Vagina (tissue), 2 donors: ENCODE measurements around the gene P4HTM. TPM values are rescaled to one million over a fixed set of nuclear protein-coding genes. Genes with fewer than 3 reads are reported as not detected.

Experiments
- DNase-seq, 2 donors: peaks; one replicate each; pipeline ENCODE4 v3.0.0-alpha.2; 2017; ENCODE audit errors: extremely low spot score in 2 of 2
- H3K27ac ChIP-seq: fragments of 200-600 bp; sonication (generic); one replicate; pipeline ENCODE4 v1.5.1; 2019
- H3K27me3 ChIP-seq: fragments of 200-600 bp; sonication (generic); one replicate; pipeline ENCODE4 v1.5.1; 2019
- H3K36me3 ChIP-seq, 2 donors: fragments of 200-600 bp; sonication (generic); one replicate each; pipeline ENCODE4 v1.5.1; 2017 to 2019
- H3K4me1 ChIP-seq: fragments of 200-600 bp; sonication (generic); one replicate; pipeline ENCODE4 v1.5.1; 2019
- H3K4me3 ChIP-seq, 2 donors: fragments of 200-600 bp; sonication (generic); 1 replicate in 1 of 2; 2 replicates in 1 of 2; pipeline ENCODE4 v1.5.1; 2016 to 2019
- H3K9me3 ChIP-seq: fragments of 200-600 bp; sonication (generic); one replicate; pipeline ENCODE4 v1.5.1; 2019
- POLR2A ChIP-seq, 2 donors: fragments of 450-650 bp; IDR thresholded peaks; one replicate each; pipeline ENCODE4 v1.6.1; 2017; ENCODE audit warnings: antibody characterized with exemption in 2 of 2, mild to moderate bottlenecking in 2 of 2, moderate library complexity in 2 of 2
- POLR2AphosphoS5 ChIP-seq, 2 donors: sonication (generic); formaldehyde crosslinking; IDR thresholded peaks; one replicate each; pipeline ENCODE4 v1.9.0; 2017; ENCODE audit warnings: antibody characterized with exemption in 2 of 2, mild to moderate bottlenecking in 2 of 2, low read depth in 1 of 2; ENCODE audit not compliant: insufficient read depth in 1 of 2
- intact Hi-C: fragments of 100-400 bp; cut with DNase I; formaldehyde crosslinking; loops from one replicate; pipeline ENCODE4 v1.15.1; 2023
- total RNA-seq: library from RNA; depleted of rRNA; stranded (reverse); fragments of >200 nt; gene quantifications from one replicate; pipeline ENCODE4 v1.2.3, GENCODE V29; 2016
- TF ChIP-seq, protein P1 (sequence below), 3 experiments: fragments of 450-650 bp in 2 of 3; fragments of 200-600 bp in 1 of 3; sonication (generic) in 1 of 3; IDR thresholded peaks; one replicate each; pipeline ENCODE4 v1.5.1; 2017 to 2019; ENCODE audit warnings: antibody characterized with exemption in 3 of 3, mild to moderate bottlenecking in 2 of 3, moderate library complexity in 2 of 3

P4HTM gene
- total RNA-seq, 1 donor from 2014 or later: 43.5 TPM

DNA sequence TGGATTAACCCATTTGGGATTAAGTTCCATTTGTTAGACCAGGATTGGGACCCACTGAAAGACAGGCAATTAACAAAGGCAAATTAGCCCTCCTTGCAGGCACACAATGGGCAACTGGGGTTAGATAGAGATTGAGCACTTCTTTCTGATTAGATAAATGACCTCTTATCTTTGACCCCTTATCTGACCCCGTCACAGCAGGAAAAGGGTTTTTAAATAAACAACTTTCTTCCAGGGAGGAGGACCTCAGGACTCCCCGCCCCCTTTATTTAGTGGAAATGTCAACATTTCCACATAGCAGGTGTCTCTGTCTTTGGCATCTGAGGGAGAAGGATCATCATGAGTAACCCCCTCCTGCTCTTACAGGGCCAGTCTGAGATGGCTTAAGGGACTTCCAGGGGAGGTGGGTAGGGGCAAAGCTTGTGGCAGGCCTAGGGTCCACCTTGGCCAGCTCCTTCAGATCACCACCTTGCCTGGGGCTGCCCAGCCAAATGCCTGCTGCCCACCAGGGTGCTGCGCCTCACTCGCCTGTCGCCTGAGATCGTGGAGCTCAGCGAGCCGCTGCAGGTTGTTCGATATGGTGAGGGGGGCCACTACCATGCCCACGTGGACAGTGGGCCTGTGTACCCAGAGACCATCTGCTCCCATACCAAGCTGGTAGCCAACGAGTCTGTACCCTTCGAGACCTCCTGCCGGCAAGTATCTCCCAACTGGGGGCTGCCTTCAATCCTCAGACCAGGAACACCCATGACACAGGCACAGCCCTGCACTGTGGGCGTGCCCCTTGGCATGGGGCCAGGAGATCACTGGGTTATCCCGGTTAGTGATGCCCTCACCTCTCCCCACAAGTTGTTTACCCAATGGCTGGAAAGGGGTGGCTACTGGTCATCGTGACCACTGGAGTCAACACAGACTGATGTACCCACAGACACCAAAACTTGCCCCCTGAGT, 14.6 kb downstream of the P4HTM start:
- no peak overlapping the region for H3K27ac ChIP-seq
- peaks cover 18% of the 10 kb centered on the region for H3K4me1 ChIP-seq

DNA sequence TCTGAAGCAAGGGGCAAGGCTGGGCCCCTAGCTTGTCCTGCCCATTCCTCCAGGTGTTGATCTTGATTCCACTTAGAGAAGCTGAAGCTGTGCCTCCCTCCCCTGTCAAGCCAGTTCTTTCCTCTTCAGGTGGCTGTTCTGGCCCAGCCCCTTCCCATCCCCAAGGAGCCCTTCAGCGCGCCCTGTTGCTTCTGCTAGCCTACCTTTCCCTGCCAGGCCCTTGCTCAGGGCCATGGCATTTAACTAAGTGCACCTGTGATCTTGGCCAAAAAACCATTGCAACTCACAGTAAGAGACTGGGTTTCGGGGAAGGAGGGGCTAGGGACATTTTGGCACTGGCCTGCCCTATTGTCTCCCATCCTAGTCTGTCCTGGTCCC, 15.3 kb downstream of the P4HTM start:
- H3K27me3 ChIP-seq: no peaks in the 10 kb centered on the region
- no peaks in the 10 kb centered on the region for H3K9me3 ChIP-seq
- no peak overlapping the region for H3K27ac ChIP-seq
- no peaks in the 10 kb centered on the region for H3K36me3 ChIP-seq
- TF ChIP-seq POLR2AphosphoS5 (IDR thresholded peaks at IDR 0.05; ENCODE audit: insufficient read depth in 1 of 2, low read depth in 1 of 2) (no peak), POLR2A (IDR thresholded peaks at IDR 0.05) (no peak)
- TF ChIP-seq, protein P1, sequence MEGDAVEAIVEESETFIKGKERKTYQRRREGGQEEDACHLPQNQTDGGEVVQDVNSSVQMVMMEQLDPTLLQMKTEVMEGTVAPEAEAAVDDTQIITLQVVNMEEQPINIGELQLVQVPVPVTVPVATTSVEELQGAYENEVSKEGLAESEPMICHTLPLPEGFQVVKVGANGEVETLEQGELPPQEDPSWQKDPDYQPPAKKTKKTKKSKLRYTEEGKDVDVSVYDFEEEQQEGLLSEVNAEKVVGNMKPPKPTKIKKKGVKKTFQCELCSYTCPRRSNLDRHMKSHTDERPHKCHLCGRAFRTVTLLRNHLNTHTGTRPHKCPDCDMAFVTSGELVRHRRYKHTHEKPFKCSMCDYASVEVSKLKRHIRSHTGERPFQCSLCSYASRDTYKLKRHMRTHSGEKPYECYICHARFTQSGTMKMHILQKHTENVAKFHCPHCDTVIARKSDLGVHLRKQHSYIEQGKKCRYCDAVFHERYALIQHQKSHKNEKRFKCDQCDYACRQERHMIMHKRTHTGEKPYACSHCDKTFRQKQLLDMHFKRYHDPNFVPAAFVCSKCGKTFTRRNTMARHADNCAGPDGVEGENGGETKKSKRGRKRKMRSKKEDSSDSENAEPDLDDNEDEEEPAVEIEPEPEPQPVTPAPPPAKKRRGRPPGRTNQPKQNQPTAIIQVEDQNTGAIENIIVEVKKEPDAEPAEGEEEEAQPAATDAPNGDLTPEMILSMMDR (IDR thresholded peaks at IDR 0.05): no peak
- intact Hi-C loops: loop anchor here (5.0 kb wide), 1 partner anchor 87 kb away; the partner anchor contains the start of gene QRICH1
- no peak for DNase-seq
- no peak overlapping the region for H3K4me3 ChIP-seq
- H3K4me1 ChIP-seq: peaks cover 18% of the 10 kb centered on the region

More for the DNA sequence above, 14.6 kb downstream of the P4HTM start:
- H3K27me3 ChIP-seq: no peaks in the 10 kb centered on the region
- intact Hi-C loops: loop anchor here (5.0 kb wide), 1 partner anchor 88 kb away; the partner anchor contains the start of gene QRICH1
- TF ChIP-seq, protein P1 (IDR thresholded peaks at IDR 0.05): no peak
- no peak for TF ChIP-seq POLR2A (IDR thresholded peaks at IDR 0.05)
- H3K36me3 ChIP-seq: no peaks in the 10 kb centered on the region
- no peak for DNase-seq
- H3K4me3 ChIP-seq: no peak overlapping the region
- no peaks in the 10 kb centered on the region for H3K9me3 ChIP-seq

DNA sequence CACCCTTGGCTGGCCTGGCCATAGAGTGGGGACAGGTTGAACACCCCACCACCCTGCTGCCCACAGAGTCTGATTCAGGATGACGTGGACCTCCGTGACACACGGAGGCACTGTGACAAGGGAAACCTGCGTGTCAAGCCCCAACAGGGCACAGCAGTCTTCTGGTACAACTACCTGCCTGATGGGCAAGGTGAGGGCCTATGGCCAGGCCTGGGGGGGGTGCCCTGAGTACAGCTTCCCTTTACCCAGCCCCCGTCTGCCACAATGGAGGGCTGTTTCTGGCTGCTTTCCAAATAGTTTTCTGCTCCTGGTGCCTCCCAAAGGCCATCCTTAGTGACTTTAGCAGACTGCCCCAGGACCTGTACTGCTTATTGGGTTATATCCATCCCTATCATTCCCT, 16.0 kb downstream of the P4HTM start:
- intact Hi-C loops: loop anchor here (5.0 kb wide), 1 partner anchor 86 kb away; the partner anchor contains the start of gene QRICH1
- peaks cover 18% of the 10 kb centered on the region for H3K4me1 ChIP-seq
- H3K36me3 ChIP-seq: no peaks in the 10 kb centered on the region
- H3K27ac ChIP-seq: peak overlapping the region; percentile 99
- H3K27me3 ChIP-seq: no peaks in the 10 kb centered on the region
- H3K4me3 ChIP-seq: peak overlapping the region; percentile 57 to 77
- no peak for DNase-seq
- H3K9me3 ChIP-seq: no peaks in the 10 kb centered on the region
- TF ChIP-seq POLR2AphosphoS5 (IDR thresholded peaks at IDR 0.05; ENCODE audit: insufficient read depth in 1 of 2, low read depth in 1 of 2): no peak
- no peak for TF ChIP-seq POLR2A (IDR thresholded peaks at IDR 0.05)

DNA sequence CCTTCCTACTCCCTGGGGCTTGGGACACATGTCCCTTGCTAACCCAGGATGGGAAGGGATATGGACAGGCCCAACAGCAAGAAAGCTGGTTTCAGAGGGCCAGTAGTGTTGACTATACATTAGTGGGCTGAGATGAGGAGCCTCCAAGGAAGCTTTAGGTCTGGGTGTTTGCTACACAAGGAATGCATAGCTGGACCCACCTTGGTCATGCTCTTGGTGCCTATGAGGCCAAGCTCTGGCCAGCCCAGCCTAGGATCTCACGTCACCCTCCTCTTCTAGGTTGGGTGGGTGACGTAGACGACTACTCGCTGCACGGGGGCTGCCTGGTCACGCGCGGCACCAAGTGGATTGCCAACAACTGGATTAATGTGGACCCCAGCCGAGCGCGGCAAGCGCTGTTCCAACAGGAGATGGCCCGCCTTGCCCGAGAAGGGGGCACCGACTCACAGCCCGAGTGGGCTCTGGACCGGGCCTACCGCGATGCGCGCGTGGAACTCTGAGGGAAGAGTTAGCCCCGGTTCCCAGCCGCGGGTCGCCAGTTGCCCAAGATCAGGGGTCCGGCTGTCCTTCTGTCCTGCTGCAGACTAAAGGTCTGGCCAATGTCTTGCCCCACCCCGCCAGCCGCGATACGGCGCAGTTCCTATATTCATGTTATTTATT, 16.5 kb downstream of the P4HTM start:
- Histone ChIP-seq H3K4me3 (peak overlapping the region; percentile 57 to 77), H3K27ac (peak overlapping the region; percentile 99), H3K9me3 (no peaks in the 10 kb centered on the region), H3K36me3 (no peaks in the 10 kb centered on the region), H3K27me3 (no peaks in the 10 kb centered on the region), H3K4me1 (peaks cover 18% of the 10 kb centered on the region)
- TF ChIP-seq POLR2AphosphoS5 (IDR thresholded peaks at IDR 0.05; ENCODE audit: insufficient read depth in 1 of 2, low read depth in 1 of 2) (no peak), POLR2A (IDR thresholded peaks at IDR 0.05) (no peak)
- TF ChIP-seq, protein P1 (IDR thresholded peaks at IDR 0.05): no peak
- intact Hi-C loops: loop anchor here (5.0 kb wide), 1 partner anchor 86 kb away; the partner anchor contains the start of gene QRICH1
- DNase-seq: no peak

DNA sequence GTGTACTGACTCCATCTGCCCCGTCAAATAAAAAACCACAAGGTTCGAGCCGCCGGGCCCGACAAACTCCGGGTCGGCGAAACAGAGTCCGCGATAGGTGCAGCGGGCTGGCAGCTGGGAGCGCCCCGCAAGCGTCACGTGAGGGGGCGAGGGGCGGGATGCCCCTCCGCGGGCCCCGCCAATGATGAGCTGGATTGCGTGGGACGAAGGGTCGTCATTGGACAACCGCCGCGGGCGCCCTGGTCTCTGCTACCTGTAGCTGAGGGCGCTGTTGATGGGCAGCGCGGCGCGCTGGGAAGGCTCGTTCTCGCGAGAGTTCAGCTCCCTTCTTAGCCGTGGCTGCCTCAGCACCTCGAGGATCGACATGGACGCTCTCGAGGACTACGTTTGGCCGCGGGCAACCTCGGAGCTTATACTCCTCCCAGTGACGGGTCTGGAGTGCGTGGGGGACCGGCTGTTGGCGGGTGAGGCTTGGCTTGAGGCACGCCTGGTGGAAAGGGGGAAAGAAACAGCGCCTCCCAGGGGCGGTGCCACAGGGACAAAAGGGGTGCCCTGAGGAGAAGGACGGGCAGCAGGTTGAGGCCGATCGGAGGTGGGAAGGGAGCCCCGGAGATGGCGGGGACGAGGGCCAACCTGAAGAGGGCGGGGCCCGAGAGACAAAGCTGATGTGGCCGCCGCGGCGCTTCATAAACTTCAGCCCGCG, 17.2 kb downstream of the P4HTM start, which contains the start of gene WDR6:
Gene WDR6 (plus strand): TSS at position 324 of the 703 bp plus-strand sequence. CDS start 41 bp downstream, at position 365.
- Histone ChIP-seq H3K4me1 (peaks cover 20% of the 10 kb centered on the region), H3K27me3 (no peaks in the 10 kb centered on the region), H3K36me3 (peaks cover 0 to 3% of the 10 kb centered on the region in 2 donors), H3K27ac (peak within 1 kb of the TSS; percentile 99), H3K4me3 (peak within 1 kb of the TSS; percentile 57 to 77), H3K9me3 (no peaks in the 10 kb centered on the region)
- intact Hi-C loops: loop anchor here (5.0 kb wide), 1 partner anchor 85 kb away; the partner anchor contains the start of gene QRICH1
- peak in 1 of 2 donors; percentile 98 for DNase-seq
- TF ChIP-seq POLR2A (IDR thresholded peaks at IDR 0.05): peak in 1 of 2 donors; percentile 59
- TF ChIP-seq, protein P1 (IDR thresholded peaks at IDR 0.05): peak in 2 of 3 experiments; percentile 23 to 41
- peak; percentile 80 to 95 for TF ChIP-seq POLR2AphosphoS5 (IDR thresholded peaks at IDR 0.05; ENCODE audit: insufficient read depth in 1 of 2, low read depth in 1 of 2)
